ENCODE data around the gene GLRA1. TPM values are rescaled to one million over a fixed set of nuclear protein-coding genes. Genes with fewer than 3 reads are reported as not detected.
"Not testable (repeated sequence)": the region's sequence is repeated elsewhere in the genome, so short reads cannot be mapped to it uniquely, and the experiment has no call there.

GLRA1 gene
- total and polyA plus RNA-seq, 4 donors: not detected

DNA sequence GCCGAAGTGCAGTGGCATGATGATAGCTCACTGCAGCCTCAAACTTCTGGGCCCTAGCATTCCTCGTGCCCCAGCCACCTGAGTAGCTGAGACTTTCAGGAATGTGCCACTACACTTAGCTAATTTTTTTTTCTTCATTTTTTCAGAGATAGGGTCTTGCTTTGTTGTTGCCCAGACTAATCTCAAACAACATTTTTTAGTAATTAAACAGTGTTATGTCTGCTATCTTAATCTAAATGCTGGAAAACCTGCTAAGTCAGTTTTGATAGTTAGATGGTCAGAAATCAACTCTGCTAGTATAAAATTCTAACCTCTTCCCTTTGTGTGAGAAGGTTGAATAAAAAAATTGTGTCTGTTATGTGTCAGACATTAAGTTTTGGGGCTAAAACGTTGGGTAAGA, 140.5 kb downstream of the GLRA1 start:
- Histone ChIP-seq H3K36me3 (ENCODE audit: control insufficient read depth in 4 of 4, insufficient read depth in 3 of 4, low read depth in 1 of 4, low read length in 3 of 4) (peaks cover 7 to 10% (median 9%) of the 10 kb centered on the region in 4 donors), H3K9ac (ENCODE audit: low read depth in 1 of 2, low read length in 2 of 2) (no peak overlapping the region), H3K4me3 (ENCODE audit: low read depth in 1 of 3, low read length in 3 of 3) (no peak overlapping the region), H3K27ac (ENCODE audit: low read depth in 1 of 2, low read length in 2 of 2) (no peak overlapping the region), H3K9me3 (ENCODE audit: control insufficient read depth in 4 of 4, low read length in 3 of 4) (no peaks in the 10 kb centered on the region), H3K27me3 (ENCODE audit: control insufficient read depth in 4 of 4, insufficient read depth in 4 of 4, low read length in 3 of 4) (no peaks in the 10 kb centered on the region), H3K4me1 (ENCODE audit: control insufficient read depth in 4 of 4, insufficient read depth in 4 of 4, low read length in 3 of 4) (peaks cover 0 to 15% (median 4%) of the 10 kb centered on the region in 4 donors)
- TF ChIP-seq FOXA2 (IDR thresholded peaks at IDR 0.05) (no peak), HNF4G (IDR thresholded peaks at IDR 0.05) (no peak), RAD21 (IDR thresholded peaks at IDR 0.05) (no peak), SP1 (IDR thresholded peaks at IDR 0.05) (no peak), FOXA1 (IDR thresholded peaks at IDR 0.05) (no peak)
- WGBS: 84% methylated on average over 3 of the region's 3 CpGs
- no peak for DNase-seq (ENCODE audit: low spot score)

DNA sequence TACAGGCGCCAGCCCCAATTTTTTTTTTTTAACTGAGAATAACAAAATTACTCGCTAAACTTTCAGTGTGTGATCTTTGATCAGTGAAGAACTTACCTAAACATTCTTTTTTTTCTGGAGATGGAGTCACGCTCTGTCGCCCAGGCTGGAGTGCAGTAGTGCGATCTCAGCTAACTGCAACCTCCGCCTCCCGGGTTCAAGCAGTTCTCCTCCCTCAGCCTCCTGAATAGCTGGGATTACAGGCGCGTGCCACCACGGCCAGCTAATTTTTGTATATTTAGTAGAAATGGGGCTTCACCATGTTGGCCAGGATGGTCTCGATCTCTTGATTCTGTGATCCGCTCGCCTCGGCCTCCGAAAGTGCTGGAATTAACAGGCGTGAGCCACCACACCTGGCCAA, 141.0 kb downstream of the GLRA1 start:
- peaks cover 3 to 19% (median 4%) of the 10 kb centered on the region in 4 donors for H3K4me1 ChIP-seq (ENCODE audit: control insufficient read depth in 4 of 4, insufficient read depth in 4 of 4, low read length in 3 of 4)
- peaks cover 7 to 10% (median 7%) of the 10 kb centered on the region in 4 donors for H3K36me3 ChIP-seq (ENCODE audit: control insufficient read depth in 4 of 4, insufficient read depth in 3 of 4, low read depth in 1 of 4, low read length in 3 of 4)
- not testable (repeated sequence) for H3K9me3 ChIP-seq (ENCODE audit: control insufficient read depth in 4 of 4, low read length in 3 of 4); DNase-seq (ENCODE audit: low spot score); H3K4me3 ChIP-seq (ENCODE audit: low read depth in 1 of 3, low read length in 3 of 3); H3K27ac ChIP-seq (ENCODE audit: low read depth in 1 of 2, low read length in 2 of 2); H3K9ac ChIP-seq (ENCODE audit: low read depth in 1 of 2, low read length in 2 of 2); H3K27me3 ChIP-seq (ENCODE audit: control insufficient read depth in 4 of 4, insufficient read depth in 4 of 4, low read length in 3 of 4)
- WGBS: 98% methylated on average over 16 of the region's 16 CpGs

DNA sequence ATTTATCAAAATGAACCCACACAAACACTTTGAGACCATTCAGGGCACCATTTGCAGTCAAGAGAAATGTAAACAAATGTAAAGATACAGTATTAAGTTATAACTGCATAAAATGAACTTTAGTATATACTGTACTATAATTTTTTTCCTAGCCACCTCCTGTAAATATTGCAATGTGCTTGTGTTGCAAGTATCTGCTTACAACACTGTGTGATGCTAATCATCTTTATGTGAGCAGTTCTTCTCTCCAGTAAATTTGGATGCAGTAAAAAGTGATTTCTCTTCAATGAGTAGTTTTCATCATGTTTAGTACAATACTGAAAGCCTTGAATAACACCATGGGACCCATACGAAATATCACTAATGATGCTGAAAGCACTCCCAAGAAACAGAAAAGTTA, 143.4 kb downstream of the GLRA1 start:
- 74% methylated on average over 1 of the region's 1 CpG for WGBS
- DNase-seq (ENCODE audit: low spot score): no peak
- H3K4me3 ChIP-seq (ENCODE audit: low read depth in 1 of 3, low read length in 3 of 3): no peak overlapping the region
- TF ChIP-seq EGR1 (IDR thresholded peaks at IDR 0.05; ENCODE audit: low read depth in 2 of 2): no peak
- no peak for TF ChIP-seq HNF4A (conservative IDR thresholded peaks at IDR 0.05)
- no peak for TF ChIP-seq GABPA (IDR thresholded peaks at IDR 0.05 in 1 of 2, conservative IDR thresholded peaks at IDR 0.05 in 1 of 2)
- TF ChIP-seq YY1 (IDR thresholded peaks at IDR 0.05): no peak
- TF ChIP-seq JUND (IDR thresholded peaks at IDR 0.05): no peak
- TF ChIP-seq FOXA1 (IDR thresholded peaks at IDR 0.05): no peak
- peaks cover 0 to 7% (median 0%) of the 10 kb centered on the region in 4 donors for H3K36me3 ChIP-seq (ENCODE audit: control insufficient read depth in 4 of 4, insufficient read depth in 3 of 4, low read depth in 1 of 4, low read length in 3 of 4)
- H3K27me3 ChIP-seq (ENCODE audit: control insufficient read depth in 4 of 4, insufficient read depth in 4 of 4, low read length in 3 of 4): no peaks in the 10 kb centered on the region
- no peak overlapping the region for H3K9ac ChIP-seq (ENCODE audit: low read depth in 1 of 2, low read length in 2 of 2)
- H3K27ac ChIP-seq (ENCODE audit: low read depth in 1 of 2, low read length in 2 of 2): no peak overlapping the region
- peaks cover 3 to 33% (median 12%) of the 10 kb centered on the region in 4 donors for H3K4me1 ChIP-seq (ENCODE audit: control insufficient read depth in 4 of 4, insufficient read depth in 4 of 4, low read length in 3 of 4)
- H3K9me3 ChIP-seq (ENCODE audit: control insufficient read depth in 4 of 4, low read length in 3 of 4): no peaks in the 10 kb centered on the region

DNA sequence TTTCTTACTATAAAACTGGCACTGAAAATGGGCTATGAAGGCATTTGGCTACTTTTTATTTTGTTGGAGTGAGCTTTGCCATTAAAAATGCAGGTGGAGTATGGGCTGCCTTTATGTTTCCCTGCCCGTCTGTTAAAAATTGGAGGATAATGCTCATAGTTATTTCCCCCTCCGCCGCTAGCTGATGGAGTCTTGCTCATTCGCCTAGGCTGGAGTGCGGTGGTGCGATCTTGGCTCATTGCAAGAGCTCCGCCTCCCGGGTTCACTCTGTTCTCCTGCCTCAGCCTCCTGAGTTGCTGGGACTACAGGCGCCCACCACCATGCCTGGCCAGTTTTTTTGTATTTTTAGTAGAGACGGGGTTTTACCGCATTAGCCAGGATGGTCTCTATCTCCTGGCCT, 144.3 kb downstream of the GLRA1 start:
- DNase-seq (ENCODE audit: low spot score): no peak
- Histone ChIP-seq H3K9ac (ENCODE audit: low read depth in 1 of 2, low read length in 2 of 2) (no peak overlapping the region), H3K27me3 (ENCODE audit: control insufficient read depth in 4 of 4, insufficient read depth in 4 of 4, low read length in 3 of 4) (no peaks in the 10 kb centered on the region), H3K4me3 (ENCODE audit: low read depth in 1 of 3, low read length in 3 of 3) (no peak overlapping the region), H3K9me3 (ENCODE audit: control insufficient read depth in 4 of 4, low read length in 3 of 4) (no peaks in the 10 kb centered on the region), H3K4me1 (ENCODE audit: control insufficient read depth in 4 of 4, insufficient read depth in 4 of 4, low read length in 3 of 4) (peaks cover 9 to 41% (median 16%) of the 10 kb centered on the region in 4 donors), H3K36me3 (ENCODE audit: control insufficient read depth in 4 of 4, insufficient read depth in 3 of 4, low read depth in 1 of 4, low read length in 3 of 4) (peaks cover 0 to 7% (median 0%) of the 10 kb centered on the region in 4 donors), H3K27ac (ENCODE audit: low read depth in 1 of 2, low read length in 2 of 2) (no peak overlapping the region)
- 94% methylated on average over 11 of the region's 11 CpGs for WGBS
- TF ChIP-seq, protein P1, sequence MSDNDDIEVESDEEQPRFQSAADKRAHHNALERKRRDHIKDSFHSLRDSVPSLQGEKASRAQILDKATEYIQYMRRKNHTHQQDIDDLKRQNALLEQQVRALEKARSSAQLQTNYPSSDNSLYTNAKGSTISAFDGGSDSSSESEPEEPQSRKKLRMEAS (IDR thresholded peaks at IDR 0.05): no peak
- TF ChIP-seq NR2F2 (IDR thresholded peaks at IDR 0.05): no peak
- TF ChIP-seq EGR1 (IDR thresholded peaks at IDR 0.05; ENCODE audit: low read depth in 2 of 2): no peak
- no peak for TF ChIP-seq RXRA (IDR thresholded peaks at IDR 0.05)
- no peak for TF ChIP-seq TAF1 (conservative IDR thresholded peaks at IDR 0.05)
- TF ChIP-seq SP1 (IDR thresholded peaks at IDR 0.05): no peak
- TF ChIP-seq, protein P2, sequence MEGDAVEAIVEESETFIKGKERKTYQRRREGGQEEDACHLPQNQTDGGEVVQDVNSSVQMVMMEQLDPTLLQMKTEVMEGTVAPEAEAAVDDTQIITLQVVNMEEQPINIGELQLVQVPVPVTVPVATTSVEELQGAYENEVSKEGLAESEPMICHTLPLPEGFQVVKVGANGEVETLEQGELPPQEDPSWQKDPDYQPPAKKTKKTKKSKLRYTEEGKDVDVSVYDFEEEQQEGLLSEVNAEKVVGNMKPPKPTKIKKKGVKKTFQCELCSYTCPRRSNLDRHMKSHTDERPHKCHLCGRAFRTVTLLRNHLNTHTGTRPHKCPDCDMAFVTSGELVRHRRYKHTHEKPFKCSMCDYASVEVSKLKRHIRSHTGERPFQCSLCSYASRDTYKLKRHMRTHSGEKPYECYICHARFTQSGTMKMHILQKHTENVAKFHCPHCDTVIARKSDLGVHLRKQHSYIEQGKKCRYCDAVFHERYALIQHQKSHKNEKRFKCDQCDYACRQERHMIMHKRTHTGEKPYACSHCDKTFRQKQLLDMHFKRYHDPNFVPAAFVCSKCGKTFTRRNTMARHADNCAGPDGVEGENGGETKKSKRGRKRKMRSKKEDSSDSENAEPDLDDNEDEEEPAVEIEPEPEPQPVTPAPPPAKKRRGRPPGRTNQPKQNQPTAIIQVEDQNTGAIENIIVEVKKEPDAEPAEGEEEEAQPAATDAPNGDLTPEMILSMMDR (IDR thresholded peaks at IDR 0.05; ENCODE audit: low read depth, low read length, missing input control): no peak
- TF ChIP-seq, protein P3, sequence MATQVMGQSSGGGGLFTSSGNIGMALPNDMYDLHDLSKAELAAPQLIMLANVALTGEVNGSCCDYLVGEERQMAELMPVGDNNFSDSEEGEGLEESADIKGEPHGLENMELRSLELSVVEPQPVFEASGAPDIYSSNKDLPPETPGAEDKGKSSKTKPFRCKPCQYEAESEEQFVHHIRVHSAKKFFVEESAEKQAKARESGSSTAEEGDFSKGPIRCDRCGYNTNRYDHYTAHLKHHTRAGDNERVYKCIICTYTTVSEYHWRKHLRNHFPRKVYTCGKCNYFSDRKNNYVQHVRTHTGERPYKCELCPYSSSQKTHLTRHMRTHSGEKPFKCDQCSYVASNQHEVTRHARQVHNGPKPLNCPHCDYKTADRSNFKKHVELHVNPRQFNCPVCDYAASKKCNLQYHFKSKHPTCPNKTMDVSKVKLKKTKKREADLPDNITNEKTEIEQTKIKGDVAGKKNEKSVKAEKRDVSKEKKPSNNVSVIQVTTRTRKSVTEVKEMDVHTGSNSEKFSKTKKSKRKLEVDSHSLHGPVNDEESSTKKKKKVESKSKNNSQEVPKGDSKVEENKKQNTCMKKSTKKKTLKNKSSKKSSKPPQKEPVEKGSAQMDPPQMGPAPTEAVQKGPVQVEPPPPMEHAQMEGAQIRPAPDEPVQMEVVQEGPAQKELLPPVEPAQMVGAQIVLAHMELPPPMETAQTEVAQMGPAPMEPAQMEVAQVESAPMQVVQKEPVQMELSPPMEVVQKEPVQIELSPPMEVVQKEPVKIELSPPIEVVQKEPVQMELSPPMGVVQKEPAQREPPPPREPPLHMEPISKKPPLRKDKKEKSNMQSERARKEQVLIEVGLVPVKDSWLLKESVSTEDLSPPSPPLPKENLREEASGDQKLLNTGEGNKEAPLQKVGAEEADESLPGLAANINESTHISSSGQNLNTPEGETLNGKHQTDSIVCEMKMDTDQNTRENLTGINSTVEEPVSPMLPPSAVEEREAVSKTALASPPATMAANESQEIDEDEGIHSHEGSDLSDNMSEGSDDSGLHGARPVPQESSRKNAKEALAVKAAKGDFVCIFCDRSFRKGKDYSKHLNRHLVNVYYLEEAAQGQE (IDR thresholded peaks at IDR 0.05): no peak
- no peak for TF ChIP-seq GABPA (IDR thresholded peaks at IDR 0.05 in 1 of 2, conservative IDR thresholded peaks at IDR 0.05 in 1 of 2)
- TF ChIP-seq RAD21 (IDR thresholded peaks at IDR 0.05): no peak
- no peak for TF ChIP-seq FOXA2 (IDR thresholded peaks at IDR 0.05)
- TF ChIP-seq, protein P4, sequence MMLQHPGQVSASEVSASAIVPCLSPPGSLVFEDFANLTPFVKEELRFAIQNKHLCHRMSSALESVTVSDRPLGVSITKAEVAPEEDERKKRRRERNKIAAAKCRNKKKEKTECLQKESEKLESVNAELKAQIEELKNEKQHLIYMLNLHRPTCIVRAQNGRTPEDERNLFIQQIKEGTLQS (IDR thresholded peaks at IDR 0.05): no peak
- no peak for TF ChIP-seq HNF4A (conservative IDR thresholded peaks at IDR 0.05)
- TF ChIP-seq HNF4G (IDR thresholded peaks at IDR 0.05): no peak
- TF ChIP-seq JUND (IDR thresholded peaks at IDR 0.05): no peak

All from liver (tissue), 9 donors.